Hepatocyte (in vitro differentiated cells): Measurements from ENCODE around the gene GAS6.

Experiments
- CTCF ChIP-seq: fragments of 200-600 bp; sonication (generic); IDR thresholded peaks from 2 replicates; pipeline ENCODE4 v1.5.1; 2016; ENCODE audit warnings: antibody characterized with exemption, mild to moderate bottlenecking; ENCODE audit not compliant: poor library complexity
- EZH2phosphoT487 ChIP-seq: fragments of 200-600 bp; sonication (generic); IDR thresholded peaks from one replicate; pipeline ENCODE4 v1.6.1; 2018; ENCODE audit warnings: antibody characterized with exemption, mild to moderate bottlenecking, low read depth, moderate library complexity; ENCODE audit not compliant: unreplicated experiment, severe bottlenecking

- TF ChIP-seq CTCF (no peak), EZH2phosphoT487 (no peak)
These were observed 22.6 kb downstream of the GAS6 start for GRCh38 chr13:113841353-113841650.
